HG03097 (cell line): ENCODE measurements around the gene CCDC185.

Experiments used
- ATAC-seq: cut with Tn5 transposase; IDR thresholded peaks from one replicate; pipeline ENCODE4 v1.9.1; 2021; ENCODE audit not compliant: unreplicated experiment, low FRiP score

The CCDC185 gene

DNA sequence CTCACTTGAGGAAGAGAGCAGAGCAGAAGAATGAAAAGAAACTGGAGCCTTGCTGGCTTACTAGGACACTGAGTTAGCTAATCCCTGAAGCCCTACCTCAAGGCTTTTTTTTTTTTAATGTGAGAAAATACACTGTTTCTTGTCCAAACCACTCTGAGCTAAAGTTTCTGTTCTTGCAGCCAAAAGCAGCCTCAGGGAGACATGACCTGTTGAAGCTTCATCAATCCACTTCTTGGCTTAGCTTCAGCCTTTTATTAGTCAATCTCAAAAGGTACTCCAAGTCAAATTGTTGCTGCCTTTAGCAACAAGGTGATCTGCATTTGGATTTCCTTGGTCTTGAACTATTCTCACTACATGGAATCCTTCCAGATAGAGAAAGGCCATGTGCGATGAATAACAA, 33.7 kb downstream of the CCDC185 start:
- no peak for ATAC-seq

GRCh38 chr1:223429313-223429731, 36.1 kb downstream of the CCDC185 start:
- no peak for ATAC-seq

DNA sequence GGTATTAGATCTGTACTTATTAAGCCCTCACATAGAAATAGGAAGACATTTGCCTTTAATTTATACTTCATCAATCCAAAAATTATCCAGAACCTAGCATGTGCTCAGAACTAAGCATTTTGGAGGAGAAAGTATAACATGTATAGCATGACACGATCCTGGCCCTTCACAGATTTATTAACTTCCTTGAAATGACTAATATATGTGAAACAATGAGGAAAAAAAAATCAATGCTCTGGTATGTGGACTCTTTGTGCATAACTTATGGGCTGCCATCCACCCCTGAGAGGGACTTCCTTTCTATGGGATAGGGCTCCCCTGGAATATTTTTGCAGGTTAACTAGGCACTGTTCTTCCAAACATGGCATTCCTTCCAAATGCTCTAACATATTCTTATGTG, 36.6 kb downstream of the CCDC185 start:
- ATAC-seq = no peak

DNA sequence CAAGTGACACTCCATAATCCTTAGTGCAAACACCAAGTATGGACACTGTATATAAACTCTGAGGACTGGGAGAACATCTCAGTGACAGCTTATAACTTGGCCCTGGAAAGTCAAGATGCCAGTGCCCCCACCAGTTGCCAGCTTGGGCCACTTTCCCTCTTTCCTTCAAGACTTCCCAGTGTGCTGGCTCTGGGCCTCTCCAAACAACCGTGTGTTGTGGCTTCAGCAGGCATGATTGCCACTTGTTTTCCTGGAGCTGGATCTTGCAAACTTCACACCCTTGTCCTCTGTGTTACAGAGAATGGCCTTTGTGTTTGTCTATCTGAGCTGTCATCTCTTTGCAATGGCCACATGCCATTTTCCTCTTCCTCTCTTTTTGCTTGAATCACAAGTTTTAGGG, 37.0 kb downstream of the CCDC185 start:
- ATAC-seq = no peak

DNA sequence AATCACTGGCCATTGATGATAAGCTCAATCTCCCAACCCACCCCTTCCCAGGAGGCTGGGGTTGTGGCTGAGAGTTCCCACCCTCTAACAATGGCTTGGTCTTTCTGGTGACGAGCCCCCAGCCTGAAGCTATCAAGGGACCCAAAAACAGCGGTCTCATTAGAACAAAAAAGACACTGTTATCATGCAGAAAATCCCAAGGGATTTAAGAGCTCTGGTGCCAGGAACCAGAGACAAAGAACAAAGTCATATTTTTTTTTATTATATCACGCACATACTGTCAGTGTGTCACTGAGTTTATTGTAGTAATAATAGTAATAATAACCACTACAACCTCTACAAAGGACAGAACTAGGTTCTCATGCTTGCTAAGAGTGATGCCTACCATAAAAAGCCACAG, 43.9 kb downstream of the CCDC185 start:
- ATAC-seq = no peak

DNA sequence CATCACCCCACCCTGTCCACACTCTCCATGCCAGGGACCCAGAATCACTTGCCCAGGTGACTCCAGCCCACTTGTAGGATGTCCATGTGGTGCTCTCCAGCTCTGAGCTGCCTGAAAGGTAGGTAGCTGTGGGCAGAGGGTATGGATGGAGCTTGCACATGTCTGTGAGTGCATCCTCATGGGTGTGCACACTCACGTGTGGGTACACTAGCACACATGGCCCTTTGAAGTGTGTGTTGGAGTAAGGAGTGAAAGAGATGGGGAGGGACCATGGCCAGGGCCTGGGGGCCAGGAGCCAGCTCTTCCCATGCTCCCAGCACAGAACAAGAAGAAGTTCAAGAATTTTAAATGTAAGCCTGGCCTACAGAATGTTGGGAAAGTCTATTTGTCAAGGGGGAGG, 50.2 kb downstream of the CCDC185 start:
- ATAC-seq = no peak

- ATAC-seq = no peak
These were observed 51.2 kb downstream of the CCDC185 start for GRCh38 chr1:223444411-223444810.
